Measurements from ENCODE around the gene SPTLC1.
"Not testable (repeated sequence)": the region's sequence is repeated elsewhere in the genome, so short reads cannot be mapped to it uniquely, and the experiment has no call there.

The SPTLC1 gene
- total RNA-seq: 55.2 reads per million, percentile 70 among the genes with 10 or more reads in this experiment

DNA sequence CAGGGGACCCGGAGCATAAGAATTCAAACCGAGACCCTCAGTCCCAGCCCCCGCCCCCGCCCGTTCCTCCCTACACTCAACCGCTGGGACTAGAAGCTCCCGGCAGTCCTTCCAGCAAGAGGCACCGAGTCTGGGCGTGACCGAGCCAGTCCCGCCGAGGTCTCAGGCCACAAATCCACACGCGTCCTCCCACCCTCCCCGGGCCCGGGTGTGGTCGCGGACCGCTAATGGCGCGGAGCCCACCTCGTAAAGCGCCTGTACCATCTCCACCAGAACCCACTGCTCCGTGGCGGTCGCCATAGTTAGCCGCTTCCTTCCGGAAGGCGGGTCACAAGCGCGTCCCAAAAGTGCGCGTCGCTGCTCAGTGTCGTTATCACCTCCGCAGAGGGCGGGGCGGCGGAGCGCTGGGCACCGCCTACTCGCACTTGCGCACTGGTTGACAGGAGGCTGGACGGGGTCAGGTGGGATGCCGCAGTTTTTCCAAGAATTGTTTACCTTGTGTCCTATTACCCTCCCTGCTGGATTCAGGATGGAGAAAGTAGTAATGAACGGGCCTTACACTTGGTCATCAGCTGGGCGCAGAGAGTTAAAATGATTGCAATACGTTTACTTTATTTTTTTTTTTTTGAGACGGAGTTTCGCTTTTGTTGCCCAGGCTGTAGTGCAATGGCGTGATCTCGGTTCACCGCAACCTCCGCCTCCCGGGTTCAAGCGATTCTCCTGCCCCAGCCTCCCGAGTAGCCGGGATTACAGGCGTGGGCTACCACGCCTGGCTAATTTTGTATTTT, at the start of gene SPTLC1:
Gene SPTLC1 (minus strand): TSS at position 343 of the 788 bp plus-strand sequence. CDS start 43 bp downstream, at position 300.
- DNase-seq: peak; percentile 90

GRCh38 chr9:92164975-92165374, 49.8 kb upstream of the SPTLC1 start:
- no peak for DNase-seq

GRCh38 chr9:92164490-92164889, 49.3 kb upstream of the SPTLC1 start:
- no peak for DNase-seq

DNA sequence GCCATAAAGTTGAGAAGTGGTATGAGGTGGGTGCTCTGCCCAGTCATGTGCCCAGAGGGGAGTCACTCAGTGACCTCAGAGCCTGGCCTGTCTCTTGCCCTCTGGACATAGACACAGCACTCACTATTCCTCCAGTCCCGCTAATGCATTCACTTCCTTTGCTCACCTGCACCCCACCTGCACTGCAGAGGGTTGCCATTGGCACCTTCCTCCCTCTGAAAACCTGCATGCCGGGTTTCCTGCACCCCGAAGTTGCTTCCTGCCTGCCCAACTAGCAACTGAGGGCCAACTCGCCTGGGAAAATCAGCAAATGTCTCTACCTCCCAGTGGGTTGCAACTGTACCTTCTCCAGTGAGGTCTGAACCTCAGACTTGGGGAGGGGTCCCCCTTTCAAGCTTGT, 48.1 kb upstream of the SPTLC1 start:
- DNase-seq: no peak

DNA sequence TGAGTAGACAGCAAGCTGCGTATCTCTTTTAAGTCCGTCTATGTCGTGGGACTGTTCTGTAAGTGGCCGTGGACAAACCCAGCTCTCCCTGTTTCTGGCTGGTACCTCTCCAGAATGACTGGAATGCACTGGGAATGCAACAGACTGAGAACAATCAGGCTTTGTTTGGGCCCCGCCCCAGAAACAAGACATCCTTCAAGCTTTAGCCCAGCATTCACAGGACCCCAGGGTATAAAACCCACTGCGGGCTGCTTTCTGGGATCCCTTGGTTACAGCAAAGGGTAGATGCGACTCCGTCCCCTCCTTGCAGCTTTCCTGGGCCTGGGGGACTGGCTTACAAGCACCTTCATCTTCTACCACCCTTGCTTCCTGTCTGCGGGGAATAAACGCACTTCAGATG, 45.6 kb upstream of the SPTLC1 start:
- DNase-seq: no peak

- no peak for DNase-seq
These were observed 43.8 kb upstream of the SPTLC1 start for GRCh38 chr9:92159058-92159457.

DNA sequence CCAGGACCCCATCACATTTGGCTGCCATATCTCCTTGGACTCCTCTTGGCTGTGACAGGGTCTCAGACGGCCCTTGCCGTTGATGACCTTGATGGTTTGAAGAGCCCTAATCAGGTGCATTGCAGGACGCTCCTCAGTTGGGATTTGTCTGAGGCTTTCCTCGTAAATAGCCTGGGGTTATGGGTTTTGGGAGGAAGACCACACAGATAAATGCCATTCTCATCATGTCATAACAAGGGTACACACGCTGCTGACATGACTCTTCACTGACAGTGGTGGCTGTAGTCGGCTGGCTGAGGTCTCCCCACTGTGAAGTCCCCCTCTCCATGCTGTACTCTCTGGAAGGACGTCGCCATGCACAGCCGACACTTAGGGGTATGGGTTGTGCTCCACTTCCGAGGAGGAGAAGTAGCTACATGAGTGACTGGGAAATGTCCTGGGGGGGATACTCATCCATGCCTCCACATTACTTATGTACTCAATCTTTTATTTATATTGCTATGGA, 42.9 kb upstream of the SPTLC1 start:
- DNase-seq: no peak

- not testable (repeated sequence) for DNase-seq
These were observed 40.5 kb upstream of the SPTLC1 start for GRCh38 chr9:92155736-92156135.

- DNase-seq: no peak
These were observed 40.0 kb upstream of the SPTLC1 start for GRCh38 chr9:92155221-92155620.

GRCh38 chr9:92153466-92154415, 38.5 kb upstream of the SPTLC1 start:
- DNase-seq: not testable (repeated sequence)

GRCh38 chr9:92151691-92152393, 36.6 kb upstream of the SPTLC1 start:
- no peak for DNase-seq

DNA sequence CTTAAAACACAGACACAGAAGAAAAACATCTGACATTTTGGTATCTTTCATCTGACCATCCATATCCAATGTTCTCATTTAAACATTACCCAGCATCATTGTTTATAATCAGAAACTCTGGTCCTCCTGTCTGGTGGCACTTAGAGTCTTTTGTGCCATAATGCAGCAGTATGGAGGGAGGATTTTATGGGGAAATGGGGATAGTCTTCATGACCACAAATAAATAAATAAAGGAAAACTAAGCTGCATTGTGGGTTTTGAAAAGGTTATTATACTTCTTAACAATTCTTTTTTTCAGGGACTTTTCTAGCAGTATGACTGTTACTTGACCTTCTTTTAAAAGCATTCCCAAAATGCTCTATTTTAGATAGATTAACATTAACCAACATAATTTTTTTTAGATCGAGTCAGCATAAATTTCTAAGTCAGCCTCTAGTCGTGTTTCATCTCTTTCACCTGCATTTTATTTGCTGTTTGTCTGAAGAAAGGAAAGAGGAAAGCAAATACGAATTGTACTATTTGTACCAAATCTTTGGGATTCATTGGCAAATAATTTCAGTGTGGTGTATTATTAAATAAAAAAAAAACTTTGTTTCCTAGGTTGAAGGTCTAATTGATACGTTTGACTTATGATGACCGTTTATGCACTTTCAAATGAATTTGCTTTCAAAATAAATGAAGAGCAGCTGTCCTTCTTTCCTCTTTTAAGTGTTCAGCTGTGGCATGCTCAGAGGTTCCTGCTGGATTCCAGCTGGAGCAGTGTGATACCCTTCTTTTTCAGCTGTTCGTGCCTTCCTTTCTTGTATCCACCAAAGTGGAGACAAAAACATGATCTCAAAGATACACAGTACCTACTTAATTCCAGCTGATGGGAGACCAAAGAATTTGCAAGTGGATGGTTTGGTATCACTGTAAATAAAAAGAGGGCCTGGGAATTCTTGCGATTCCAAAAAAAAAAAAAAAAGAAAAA, 35.6 kb upstream of the SPTLC1 start:
- not testable (repeated sequence) for DNase-seq

DNA sequence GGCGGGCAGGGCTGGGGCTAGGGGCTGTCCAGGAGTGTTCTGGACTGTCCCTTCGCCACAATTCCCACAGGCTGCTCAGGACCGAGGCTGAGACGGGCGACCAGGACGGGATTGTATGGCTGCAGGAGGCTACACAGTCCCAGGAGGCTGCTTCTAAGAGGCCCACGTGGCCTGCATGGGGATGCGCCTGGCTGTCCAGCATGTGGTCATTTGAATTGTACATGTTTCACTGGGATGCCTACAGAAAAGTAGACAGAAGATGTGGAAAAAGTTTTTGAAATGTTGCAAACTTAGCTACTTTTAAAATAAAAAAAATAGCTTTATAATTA, 32.6 kb upstream of the SPTLC1 start:
- DNase-seq: no peak

- DNase-seq: no peak
These were observed 32.0 kb upstream of the SPTLC1 start for GRCh38 chr9:92147030-92147851.

DNA sequence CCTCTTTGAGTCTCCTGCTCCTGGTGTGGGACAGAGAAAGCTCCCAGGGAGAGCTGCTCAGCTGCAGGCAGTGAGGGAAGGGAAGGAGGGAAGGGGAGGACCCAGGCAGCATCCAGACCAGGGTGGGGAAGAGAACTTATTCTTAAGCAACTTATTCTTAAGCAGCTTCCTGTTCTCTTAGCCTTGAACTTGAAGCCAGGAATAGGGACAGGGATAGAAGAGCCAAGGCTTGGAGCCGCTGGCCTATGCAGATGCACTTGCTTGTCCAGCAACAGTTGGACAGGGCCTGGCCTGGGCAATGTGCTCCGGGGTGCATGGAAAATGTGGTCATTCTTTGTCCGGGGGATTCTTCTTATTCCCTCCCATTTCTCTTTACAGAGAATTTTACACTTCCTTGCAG, 31.4 kb upstream of the SPTLC1 start:
- DNase-seq: no peak

DNA sequence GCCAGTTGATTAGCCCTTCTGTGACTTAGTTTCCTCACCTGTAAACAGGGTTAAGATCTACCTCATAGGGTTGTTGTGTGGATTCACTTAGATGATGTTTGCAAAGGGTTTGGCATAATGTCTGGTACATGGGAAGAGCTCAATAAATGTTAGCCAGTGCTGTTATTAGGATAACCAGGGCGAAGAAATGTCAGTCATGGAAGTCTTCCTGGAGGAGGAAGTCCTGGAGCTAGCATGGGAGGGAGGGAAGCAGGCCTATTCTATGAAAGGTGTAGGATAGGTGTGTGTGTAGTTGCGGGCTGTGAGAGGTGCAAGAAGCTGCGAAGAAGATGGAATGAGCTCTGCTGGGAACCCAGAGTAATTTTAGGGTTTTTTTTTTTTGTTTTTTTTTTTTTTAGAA, 30.6 kb upstream of the SPTLC1 start:
- not testable (repeated sequence) for DNase-seq

DNA sequence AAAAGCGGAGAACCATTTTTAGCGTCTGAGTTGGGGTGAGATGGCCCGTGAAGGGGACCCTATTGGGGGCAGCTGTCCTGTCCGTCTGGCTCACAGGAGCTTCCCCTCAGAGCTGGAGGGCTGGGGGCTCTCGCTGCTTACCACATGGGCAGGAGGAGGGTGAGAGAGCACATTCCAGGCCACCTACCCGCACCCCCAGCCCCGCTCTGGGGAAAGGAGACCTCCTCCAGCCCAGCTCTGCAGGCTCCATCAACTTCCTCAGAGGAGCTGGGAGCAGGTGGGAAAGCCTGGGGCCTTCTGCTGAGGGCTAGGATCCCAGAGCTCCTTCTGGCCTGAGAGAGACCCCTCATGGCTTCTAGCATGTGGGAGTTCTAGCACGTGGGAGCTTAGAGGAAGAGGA, 27.1 kb upstream of the SPTLC1 start:
- no peak for DNase-seq

DNA sequence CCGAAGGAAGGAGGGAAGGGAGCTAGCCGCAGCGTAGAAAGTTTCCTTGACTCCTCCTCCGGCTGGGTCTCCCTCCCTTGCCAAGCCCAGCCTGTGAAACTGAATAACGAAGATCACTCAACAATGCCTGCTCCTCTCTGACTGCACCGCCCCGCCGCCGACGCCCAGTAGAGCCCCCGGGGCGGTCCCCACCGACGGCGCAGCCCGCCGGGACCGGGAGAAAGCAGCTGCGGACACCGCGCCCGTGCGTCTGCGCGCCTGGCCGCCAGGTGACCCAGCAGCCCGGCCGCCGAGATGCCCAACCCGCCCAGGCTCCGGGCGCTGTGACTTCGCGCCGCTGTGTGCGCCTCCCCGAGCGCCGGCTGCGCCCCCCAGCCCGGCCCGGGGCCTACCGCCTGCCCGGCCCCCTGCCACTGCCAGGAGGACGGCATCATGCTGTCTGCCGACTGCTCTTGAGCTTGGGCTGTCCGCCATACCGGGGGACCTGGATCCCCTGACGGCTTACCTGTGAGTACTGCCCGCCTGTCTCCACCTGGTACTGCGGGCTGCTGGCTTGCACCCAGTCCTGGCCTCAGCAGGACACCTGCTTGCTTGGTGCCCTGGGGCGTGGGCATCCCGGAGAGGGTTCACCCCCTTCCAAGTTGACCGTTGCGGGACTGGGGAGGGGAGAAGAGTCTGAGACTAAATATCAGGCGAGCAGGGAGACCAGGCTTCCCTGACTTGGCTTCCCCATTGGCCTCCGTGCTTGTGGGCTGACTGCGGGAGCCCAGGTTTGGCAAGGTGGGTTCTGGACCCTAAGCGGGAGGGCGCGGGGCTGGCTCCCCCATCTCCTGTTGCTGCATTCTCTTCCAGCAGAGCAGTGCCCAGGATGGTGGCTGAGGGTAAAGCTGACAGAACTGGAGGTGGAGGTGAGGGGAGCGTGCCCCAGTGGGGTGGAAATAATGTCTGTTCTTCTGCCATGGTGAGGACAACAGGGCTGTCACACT, 26.2 kb upstream of the SPTLC1 start:
- no peak for DNase-seq

DNA sequence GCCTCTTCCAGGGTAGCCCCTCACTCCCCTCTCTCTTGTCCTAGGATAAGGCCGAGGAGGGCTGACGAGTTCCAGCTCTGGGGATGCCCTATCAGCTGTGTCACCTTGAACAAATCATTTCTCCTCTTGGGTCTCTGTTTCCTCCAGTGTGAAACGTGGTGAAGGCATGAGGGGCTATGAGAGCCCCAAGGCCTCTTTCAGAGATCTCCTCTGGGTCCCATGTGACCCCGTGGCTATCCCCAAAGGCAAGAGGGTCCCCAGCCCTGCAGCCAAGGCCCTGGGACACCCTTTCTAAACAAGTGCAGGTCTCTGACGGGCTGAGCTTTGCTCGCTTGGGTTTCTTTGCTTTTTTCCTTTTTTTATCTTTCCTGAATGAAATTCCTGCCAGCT, 25.5 kb upstream of the SPTLC1 start:
- no peak for DNase-seq

Measured in effector CD4-positive, alpha-beta T cell (primary cell).